HG03571 (cell line): ENCODE results near the gene ADGRD1.
"Not testable (repeated sequence)": the region's sequence is repeated elsewhere in the genome, so short reads cannot be mapped to it uniquely, and the experiment has no call there.

Experiments used
- ATAC-seq: cut with Tn5 transposase; IDR thresholded peaks from one replicate; pipeline ENCODE4 v1.9.1; 2021; ENCODE audit not compliant: unreplicated experiment

ADGRD1 gene

GRCh38 chr12:130982565-130983225 is 29.0 kb downstream of the ADGRD1 start:
- ATAC-seq, result no peak

GRCh38 chr12:130983328-130984017 is 29.8 kb downstream of the ADGRD1 start:
- ATAC-seq, result no peak

GRCh38 chr12:130984183-130985058 is 30.7 kb downstream of the ADGRD1 start:
- no peak for ATAC-seq

GRCh38 chr12:130987151-130987931 is 33.6 kb downstream of the ADGRD1 start:
- ATAC-seq, result no peak

- ATAC-seq, result no peak
Observed at GRCh38 chr12:130988261-130988660, 34.6 kb downstream of the ADGRD1 start.

GRCh38 chr12:130988751-130989150 is 35.0 kb downstream of the ADGRD1 start:
- no peak for ATAC-seq

GRCh38 chr12:130989391-130989790 is 35.7 kb downstream of the ADGRD1 start:
- ATAC-seq, result no peak

- no peak for ATAC-seq
Observed at GRCh38 chr12:130990034-130990433, 36.3 kb downstream of the ADGRD1 start.

GRCh38 chr12:130992448-130992847 is 38.7 kb downstream of the ADGRD1 start:
- no peak for ATAC-seq

GRCh38 chr12:130992979-130993538 is 39.4 kb downstream of the ADGRD1 start:
- no peak for ATAC-seq

GRCh38 chr12:130993759-130994670 is 40.3 kb downstream of the ADGRD1 start:
- no peak for ATAC-seq

- ATAC-seq, result no peak
Observed at GRCh38 chr12:130994821-130995375, 41.2 kb downstream of the ADGRD1 start.

- not testable (repeated sequence) for ATAC-seq
Observed at GRCh38 chr12:130995386-130995969, 41.8 kb downstream of the ADGRD1 start.

GRCh38 chr12:130998136-130998535 is 44.4 kb downstream of the ADGRD1 start:
- no peak for ATAC-seq

GRCh38 chr12:131000000-131000486 is 46.3 kb downstream of the ADGRD1 start:
- no peak for ATAC-seq

- ATAC-seq, result no peak
Observed at GRCh38 chr12:131001493-131001892, 47.8 kb downstream of the ADGRD1 start.

- ATAC-seq, result peak; percentile 52
Observed at GRCh38 chr12:131002216-131002631, 48.5 kb downstream of the ADGRD1 start.

GRCh38 chr12:131003036-131003715 is 49.5 kb downstream of the ADGRD1 start:
- ATAC-seq, result no peak
